Thoracic aorta (tissue), 2 donors: ENCODE results near the gene CELF2. TPM values are rescaled to one million over a fixed set of nuclear protein-coding genes. Genes with fewer than 3 reads are reported as not detected.

Source experiments
- ATAC-seq: fragments of 150-250 bp; one replicate; pipeline ENCODE4 v1.8.0; 2017; ENCODE audit warnings: low read depth; ENCODE audit not compliant: insufficient number of reproducible peaks, low FRiP score
- DNase-seq: peaks from one replicate; pipeline ENCODE4 v3.0.0-alpha.2; 2020; ENCODE audit warnings: low spot score
- H3K27ac ChIP-seq, 2 donors: fragments of 200-600 bp; sonication (generic); 1 replicate in 1 of 2; 2 replicates in 1 of 2; pipeline ENCODE4 v1.5.1; 2016; ENCODE audit warnings: mild to moderate bottlenecking in 2 of 2, moderate library complexity in 2 of 2
- H3K27me3 ChIP-seq: fragments of 200-600 bp; sonication (generic); replicated peaks from 2 replicates; pipeline ENCODE4 v1.6.0; 2016; ENCODE audit warnings: mild to moderate bottlenecking; ENCODE audit not compliant: insufficient read depth
- H3K36me3 ChIP-seq: fragments of 200-600 bp; sonication (generic); one replicate; pipeline ENCODE4 v1.5.1; 2016
- H3K4me1 ChIP-seq, 2 donors: fragments of 200-600 bp; sonication (generic); 1 replicate in 1 of 2; 2 replicates in 1 of 2; pipeline versions ENCODE4 v1.5.1 to v1.6.0; 2016; ENCODE audit warnings: low read depth in 2 of 2, mild to moderate bottlenecking in 1 of 2; ENCODE audit not compliant: control insufficient read depth in 1 of 2
- H3K4me3 ChIP-seq: fragments of 200-600 bp; sonication (generic); 2 replicates; pipeline ENCODE4 v1.5.1; 2016; ENCODE audit warnings: mild to moderate bottlenecking
- H3K9me3 ChIP-seq: fragments of 200-600 bp; sonication (generic); 2 replicates; pipeline ENCODE4 v1.5.1; 2016
- total RNA-seq, 2 donors: library from RNA; depleted of rRNA; stranded (reverse); fragments of >200 nt; gene quantifications; one replicate each; pipeline versions ENCODE4 v1.1.0 to v1.2.3, GENCODE V29; 2016
- TF ChIP-seq, protein P1 (sequence below): fragments of 200-600 bp; sonication (generic); IDR thresholded peaks from one replicate; pipeline ENCODE4 v1.5.1; 2019; ENCODE audit warnings: antibody characterized with exemption

CELF2 gene
- total RNA-seq, 2 donors from 2014 or later, result 69.0 to 73.5 TPM

DNA sequence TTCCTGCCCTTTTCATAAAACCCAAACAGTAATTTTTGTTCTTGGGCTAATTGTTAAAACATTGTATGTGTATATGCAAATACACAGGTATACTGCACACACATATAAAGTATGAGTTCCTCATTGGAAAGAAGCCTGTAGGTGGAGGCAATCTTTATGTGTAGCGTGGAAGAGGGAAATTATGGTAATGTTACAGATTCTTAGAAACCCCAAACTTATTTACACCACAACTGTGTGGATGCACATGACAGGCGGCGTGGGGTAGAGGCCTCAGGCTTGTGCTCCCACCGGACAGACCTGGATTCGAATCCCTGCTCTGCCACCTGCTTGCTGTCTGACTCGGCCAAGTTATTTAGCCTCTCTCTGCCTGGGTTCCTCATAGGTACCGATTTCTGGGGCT, 223.0 kb downstream of the CELF2 start:
- H3K27ac ChIP-seq, result no peak overlapping the region
- DNase-seq (no peak), ATAC-seq (no peak)
- no peaks in the 10 kb centered on the region for H3K36me3 ChIP-seq
- peaks cover 8 to 21% of the 10 kb centered on the region in 2 donors for H3K4me1 ChIP-seq
- H3K9me3 ChIP-seq, result no peaks in the 10 kb centered on the region
- TF ChIP-seq, protein P1, sequence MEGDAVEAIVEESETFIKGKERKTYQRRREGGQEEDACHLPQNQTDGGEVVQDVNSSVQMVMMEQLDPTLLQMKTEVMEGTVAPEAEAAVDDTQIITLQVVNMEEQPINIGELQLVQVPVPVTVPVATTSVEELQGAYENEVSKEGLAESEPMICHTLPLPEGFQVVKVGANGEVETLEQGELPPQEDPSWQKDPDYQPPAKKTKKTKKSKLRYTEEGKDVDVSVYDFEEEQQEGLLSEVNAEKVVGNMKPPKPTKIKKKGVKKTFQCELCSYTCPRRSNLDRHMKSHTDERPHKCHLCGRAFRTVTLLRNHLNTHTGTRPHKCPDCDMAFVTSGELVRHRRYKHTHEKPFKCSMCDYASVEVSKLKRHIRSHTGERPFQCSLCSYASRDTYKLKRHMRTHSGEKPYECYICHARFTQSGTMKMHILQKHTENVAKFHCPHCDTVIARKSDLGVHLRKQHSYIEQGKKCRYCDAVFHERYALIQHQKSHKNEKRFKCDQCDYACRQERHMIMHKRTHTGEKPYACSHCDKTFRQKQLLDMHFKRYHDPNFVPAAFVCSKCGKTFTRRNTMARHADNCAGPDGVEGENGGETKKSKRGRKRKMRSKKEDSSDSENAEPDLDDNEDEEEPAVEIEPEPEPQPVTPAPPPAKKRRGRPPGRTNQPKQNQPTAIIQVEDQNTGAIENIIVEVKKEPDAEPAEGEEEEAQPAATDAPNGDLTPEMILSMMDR, result no peak
- no peaks in the 10 kb centered on the region for H3K27me3 ChIP-seq
- H3K4me3 ChIP-seq, result no peak overlapping the region

DNA sequence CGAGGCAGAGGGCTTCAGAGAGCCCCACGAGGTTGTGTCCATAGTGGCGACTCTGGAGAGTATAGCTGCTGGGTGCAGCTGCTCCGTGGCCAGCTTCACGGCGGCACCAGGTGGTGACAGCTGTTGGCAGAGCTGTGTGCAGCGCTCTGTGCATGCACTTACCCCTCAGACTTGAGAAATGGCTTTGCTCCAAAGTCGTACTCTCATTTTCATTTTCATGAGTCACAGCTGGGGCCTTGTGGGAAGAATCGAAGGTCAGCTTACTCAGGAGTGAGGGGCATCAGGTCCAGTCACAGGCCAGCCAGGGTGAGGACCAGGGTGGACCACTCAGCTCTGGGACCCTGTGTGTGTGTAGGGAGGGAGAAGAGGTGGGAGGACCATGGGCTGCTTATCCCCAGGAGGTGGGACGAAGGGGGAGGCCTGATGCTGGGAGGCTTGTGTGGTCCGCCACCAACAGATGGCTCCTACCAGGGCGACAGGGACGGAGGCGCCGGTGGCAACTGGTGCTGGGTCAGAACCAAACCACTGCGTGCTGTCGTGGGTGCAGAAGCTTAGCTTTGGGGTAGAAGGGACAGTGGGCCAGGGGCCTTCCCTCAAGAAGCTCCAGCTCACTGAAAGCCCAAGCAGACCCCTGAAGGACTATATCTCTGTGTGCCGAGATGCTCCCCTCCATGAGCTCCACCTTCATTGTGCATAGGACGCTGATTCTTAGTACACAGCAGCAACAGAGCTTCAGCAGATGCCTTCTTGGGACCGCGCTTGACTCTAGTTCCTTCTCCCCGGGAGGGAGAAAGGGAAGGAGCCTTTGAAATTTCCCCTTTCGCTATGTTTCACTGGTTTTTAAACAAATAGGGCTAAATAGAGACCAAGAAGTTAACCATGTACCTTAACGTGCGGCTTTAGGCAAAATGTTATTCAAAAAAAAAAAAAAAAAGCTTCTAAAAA, 225.0 kb downstream of the CELF2 start:
- H3K36me3 ChIP-seq, result no peaks in the 10 kb centered on the region
- H3K27ac ChIP-seq, result no peak overlapping the region
- H3K27me3 ChIP-seq, result no peaks in the 10 kb centered on the region
- no peak overlapping the region for H3K4me3 ChIP-seq
- H3K4me1 ChIP-seq, result peaks cover 8 to 21% of the 10 kb centered on the region in 2 donors
- DNase-seq, result no peak
- no peaks in the 10 kb centered on the region for H3K9me3 ChIP-seq
- no peak for ATAC-seq
- TF ChIP-seq, protein P1, result no peak

DNA sequence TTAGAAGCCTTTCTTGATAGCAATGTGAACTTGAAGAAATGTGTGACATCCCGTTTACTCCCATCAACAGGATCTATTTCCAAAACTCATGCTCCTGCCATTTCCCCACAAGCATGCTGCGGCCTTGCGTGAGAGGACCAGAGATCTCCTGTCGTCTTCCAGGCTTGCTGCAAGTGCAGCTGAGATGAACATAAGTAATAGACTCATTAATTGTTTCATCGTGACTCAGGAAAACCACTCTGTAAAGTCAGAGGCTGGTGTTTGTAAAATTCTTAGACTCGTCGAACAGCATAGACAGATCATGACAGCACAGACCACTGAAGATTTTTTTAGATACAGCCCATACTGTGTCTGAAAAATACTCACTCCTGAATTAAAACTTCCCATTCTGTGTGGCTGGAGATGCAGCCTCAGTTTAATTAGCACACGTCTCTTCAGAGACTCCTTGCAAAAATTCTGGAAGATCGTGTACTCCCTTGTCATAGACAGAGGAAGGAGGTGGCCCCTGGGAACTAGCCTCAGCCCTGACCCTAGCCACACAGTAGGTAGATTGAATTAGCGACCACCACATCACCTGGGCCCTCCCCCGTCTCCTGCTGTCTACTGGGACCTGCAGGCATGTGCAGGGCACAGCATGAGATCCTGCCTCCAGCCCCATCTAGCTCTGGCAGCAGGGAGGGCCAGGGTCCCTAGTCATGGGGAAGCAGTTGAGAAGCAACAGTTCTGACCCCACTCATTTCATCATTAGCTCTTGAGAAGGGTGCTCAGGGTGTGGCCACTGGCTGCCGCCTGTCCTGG, 226.0 kb downstream of the CELF2 start:
- H3K4me1 ChIP-seq, result peaks cover 6 to 21% of the 10 kb centered on the region in 2 donors
- no peaks in the 10 kb centered on the region for H3K27me3 ChIP-seq
- TF ChIP-seq, protein P1, result no peak
- H3K27ac ChIP-seq, result no peak overlapping the region
- DNase-seq (no peak), ATAC-seq (no peak)
- H3K36me3 ChIP-seq, result no peaks in the 10 kb centered on the region
- no peak overlapping the region for H3K4me3 ChIP-seq
- no peaks in the 10 kb centered on the region for H3K9me3 ChIP-seq

DNA sequence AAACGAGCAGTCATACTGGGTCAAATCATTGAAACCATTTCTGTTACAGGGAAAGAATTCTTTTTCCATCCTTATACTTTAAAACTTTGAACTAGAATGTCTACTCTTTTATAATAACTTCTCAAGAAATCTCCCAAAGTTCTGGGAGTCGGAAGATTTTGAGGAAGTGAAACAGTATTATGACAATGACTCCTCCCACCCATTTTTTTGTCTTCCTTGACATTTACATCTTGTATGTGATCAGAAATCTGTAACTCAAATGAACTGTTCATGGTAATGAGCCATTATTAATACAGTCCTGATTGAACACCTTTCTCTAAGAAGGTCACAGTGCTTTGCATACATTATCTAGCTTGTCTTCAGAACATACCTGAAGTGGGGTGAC, 227.4 kb downstream of the CELF2 start:
- Histone ChIP-seq H3K4me1 (peaks cover 0 to 9% of the 10 kb centered on the region in 2 donors), H3K9me3 (no peaks in the 10 kb centered on the region), H3K27me3 (no peaks in the 10 kb centered on the region), H3K4me3 (no peak overlapping the region), H3K27ac (no peak overlapping the region), H3K36me3 (no peaks in the 10 kb centered on the region)
- TF ChIP-seq, protein P1, result no peak
- ATAC-seq (no peak), DNase-seq (no peak)

DNA sequence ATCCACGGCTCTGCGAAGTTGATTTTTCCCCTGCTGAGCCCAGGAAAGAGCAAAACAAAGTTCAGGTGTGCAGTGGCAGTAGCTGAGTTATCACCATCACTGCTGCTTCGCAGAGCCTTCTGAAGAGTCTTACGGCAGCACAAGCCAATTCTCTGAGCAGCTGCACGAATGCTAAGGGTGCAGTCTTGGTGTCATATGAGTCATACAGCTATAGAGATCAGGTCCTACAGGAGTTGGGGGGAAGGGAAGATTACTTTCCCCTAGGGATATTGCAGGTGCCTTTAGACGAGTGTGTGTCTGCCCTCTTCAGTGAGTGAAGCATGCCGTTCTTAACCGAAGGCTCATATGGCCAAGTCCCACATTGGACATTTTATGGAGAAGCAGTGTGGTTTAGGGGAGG, 227.8 kb downstream of the CELF2 start:
- H3K9me3 ChIP-seq, result no peaks in the 10 kb centered on the region
- no peaks in the 10 kb centered on the region for H3K27me3 ChIP-seq
- H3K27ac ChIP-seq, result no peak overlapping the region
- H3K4me1 ChIP-seq, result peaks cover 0 to 9% of the 10 kb centered on the region in 2 donors
- DNase-seq (no peak), ATAC-seq (no peak)
- H3K4me3 ChIP-seq, result no peak overlapping the region
- no peaks in the 10 kb centered on the region for H3K36me3 ChIP-seq
- TF ChIP-seq, protein P1, result no peak
